ENCODE data around the gene KRTAP3-2. TPM values are rescaled to one million over a fixed set of nuclear protein-coding genes. Genes with fewer than 3 reads are reported as not detected.

The KRTAP3-2 gene
- total and polyA plus RNA-seq, 8 donors = not detected

- H3K9me3 ChIP-seq = no peaks in the 10 kb centered on the region
- ATAC-seq = no peak
- peaks cover 0 to 24% of the 10 kb centered on the region in 2 donors for H3K27me3 ChIP-seq
- H3K4me1 ChIP-seq = no peaks in the 10 kb centered on the region
- intact Hi-C loops (cut with DNase I) = no loop called here
- TF ChIP-seq, protein P1, sequence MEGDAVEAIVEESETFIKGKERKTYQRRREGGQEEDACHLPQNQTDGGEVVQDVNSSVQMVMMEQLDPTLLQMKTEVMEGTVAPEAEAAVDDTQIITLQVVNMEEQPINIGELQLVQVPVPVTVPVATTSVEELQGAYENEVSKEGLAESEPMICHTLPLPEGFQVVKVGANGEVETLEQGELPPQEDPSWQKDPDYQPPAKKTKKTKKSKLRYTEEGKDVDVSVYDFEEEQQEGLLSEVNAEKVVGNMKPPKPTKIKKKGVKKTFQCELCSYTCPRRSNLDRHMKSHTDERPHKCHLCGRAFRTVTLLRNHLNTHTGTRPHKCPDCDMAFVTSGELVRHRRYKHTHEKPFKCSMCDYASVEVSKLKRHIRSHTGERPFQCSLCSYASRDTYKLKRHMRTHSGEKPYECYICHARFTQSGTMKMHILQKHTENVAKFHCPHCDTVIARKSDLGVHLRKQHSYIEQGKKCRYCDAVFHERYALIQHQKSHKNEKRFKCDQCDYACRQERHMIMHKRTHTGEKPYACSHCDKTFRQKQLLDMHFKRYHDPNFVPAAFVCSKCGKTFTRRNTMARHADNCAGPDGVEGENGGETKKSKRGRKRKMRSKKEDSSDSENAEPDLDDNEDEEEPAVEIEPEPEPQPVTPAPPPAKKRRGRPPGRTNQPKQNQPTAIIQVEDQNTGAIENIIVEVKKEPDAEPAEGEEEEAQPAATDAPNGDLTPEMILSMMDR (IDR thresholded peaks at IDR 0.05) = no peak
- H3K27ac ChIP-seq = no peak overlapping the region
- H3K36me3 ChIP-seq = no peaks in the 10 kb centered on the region
- DNase-seq = no peak
- H3K4me3 ChIP-seq = no peak overlapping the region
These were observed 2.1 kb upstream of the KRTAP3-2 start for GRCh38 chr17:41001795-41002194.

DNA sequence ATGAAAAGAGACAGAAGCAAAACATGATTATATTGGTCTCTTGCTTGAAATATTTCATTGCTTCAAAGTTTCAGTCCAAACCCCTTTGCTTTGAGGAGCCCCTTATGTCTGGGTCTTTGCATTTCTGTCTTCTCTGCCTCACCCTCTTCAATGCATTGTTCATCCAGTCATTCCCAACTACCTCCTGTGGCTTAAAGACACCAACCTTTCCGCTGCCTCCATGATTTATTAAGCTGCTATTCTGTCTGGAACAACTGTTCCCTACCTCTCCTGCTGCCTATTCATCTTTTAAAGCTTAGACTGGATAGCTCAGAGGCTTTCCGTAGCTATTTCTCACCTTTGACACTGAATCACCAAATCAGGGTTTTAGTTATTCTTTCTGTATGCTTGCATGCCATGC lies 2.3 kb downstream of the KRTAP3-2 start:
- TF ChIP-seq, protein P1 (IDR thresholded peaks at IDR 0.05) = no peak
- H3K27ac ChIP-seq = no peak overlapping the region
- no peaks in the 10 kb centered on the region for H3K9me3 ChIP-seq
- H3K4me1 ChIP-seq = no peaks in the 10 kb centered on the region
- H3K4me3 ChIP-seq = no peak overlapping the region
- intact Hi-C loops (cut with DNase I) = no loop called here
- no peaks in the 10 kb centered on the region for H3K36me3 ChIP-seq
- peaks cover 0 to 59% of the 10 kb centered on the region in 2 donors for H3K27me3 ChIP-seq
- DNase-seq (no peak), ATAC-seq (no peak)

DNA sequence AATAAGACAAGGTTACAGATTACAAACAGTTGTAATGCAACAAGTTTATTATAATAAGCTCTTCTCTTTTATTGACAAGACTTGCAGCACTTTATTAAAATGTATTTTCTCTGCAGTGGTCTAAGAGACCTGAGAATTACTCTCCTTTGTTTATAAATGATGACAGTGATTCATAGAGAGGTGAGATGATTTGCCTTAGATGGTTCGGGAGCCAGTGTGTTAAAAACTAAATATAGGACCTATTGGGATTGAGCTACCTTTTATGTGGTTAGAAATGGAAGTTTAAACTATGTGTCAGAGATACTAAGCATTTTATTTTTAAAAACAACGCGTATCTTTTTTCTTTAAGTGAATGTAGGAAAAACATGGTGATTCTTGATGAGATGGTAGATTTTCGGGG lies 2.9 kb downstream of the KRTAP3-2 start:
- H3K36me3 ChIP-seq = no peaks in the 10 kb centered on the region
- ATAC-seq (no peak), DNase-seq (no peak)
- TF ChIP-seq, protein P1 (IDR thresholded peaks at IDR 0.05) = no peak
- no peaks in the 10 kb centered on the region for H3K9me3 ChIP-seq
- H3K27ac ChIP-seq = no peak overlapping the region
- intact Hi-C loops (cut with DNase I) = no loop called here
- H3K27me3 ChIP-seq = peaks cover 0 to 62% of the 10 kb centered on the region in 2 donors
- no peak overlapping the region for H3K4me3 ChIP-seq
- H3K4me1 ChIP-seq = no peaks in the 10 kb centered on the region

DNA sequence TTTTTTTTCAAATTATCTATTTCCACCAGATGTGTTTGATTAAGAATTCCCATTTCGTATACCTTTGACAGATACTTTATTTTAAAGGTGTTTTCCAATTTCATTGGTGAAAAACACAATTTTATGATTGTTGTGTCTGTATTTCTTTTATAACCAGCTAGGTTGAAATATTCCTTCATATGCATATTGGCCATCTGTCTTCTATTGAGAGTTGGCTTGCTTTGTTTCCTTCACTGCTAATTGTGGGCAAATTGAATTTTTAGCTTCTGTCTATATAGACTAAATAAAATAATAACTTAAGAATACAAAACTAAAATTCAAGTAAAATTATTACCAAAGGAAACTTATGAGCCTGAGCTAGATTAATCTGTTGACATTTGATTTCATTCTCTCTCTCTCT lies 4.6 kb downstream of the KRTAP3-2 start:
- Histone ChIP-seq H3K36me3 (no peaks in the 10 kb centered on the region), H3K4me1 (no peaks in the 10 kb centered on the region), H3K27me3 (peaks cover 0 to 66% of the 10 kb centered on the region in 2 donors), H3K4me3 (no peak overlapping the region), H3K9me3 (no peaks in the 10 kb centered on the region), H3K27ac (no peak overlapping the region)
- TF ChIP-seq, protein P1 (IDR thresholded peaks at IDR 0.05) = no peak
- ATAC-seq (no peak), DNase-seq (no peak)
- intact Hi-C loops (cut with DNase I) = no loop called here

DNA sequence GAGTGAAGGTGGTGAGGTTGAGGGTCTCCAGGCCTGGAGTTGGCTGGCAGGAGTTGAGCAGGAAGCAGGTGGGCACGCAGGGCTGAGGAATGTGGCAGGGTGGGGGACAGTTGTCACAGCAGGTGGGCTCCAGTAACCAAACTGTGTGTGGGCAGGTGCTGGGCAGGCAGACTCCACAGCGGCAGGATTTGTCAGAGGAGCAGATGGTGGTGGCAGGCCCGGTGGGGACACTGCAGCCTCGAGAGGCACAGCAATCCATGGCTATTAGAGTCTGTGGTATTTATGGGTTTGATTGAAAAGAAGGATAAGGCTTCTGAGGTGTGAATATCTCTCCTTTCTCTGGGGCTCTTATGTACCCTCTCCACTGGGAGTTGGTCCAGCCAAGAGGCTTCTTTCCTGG lies 5.9 kb downstream of the KRTAP3-2 start, which contains the start of gene KRTAP3-3:
Gene KRTAP3-3 (minus strand): TSS at position 326 of the 400 bp plus-strand sequence. CDS start 67 bp downstream, at position 259.
- TF ChIP-seq, protein P1 (IDR thresholded peaks at IDR 0.05) = no peak
- H3K27me3 ChIP-seq = peaks cover 0 to 59% of the 10 kb centered on the region in 2 donors
- DNase-seq = no peak
- no peak within 1 kb of the TSS for H3K4me3 ChIP-seq
- ATAC-seq = no peak
- H3K9me3 ChIP-seq = no peaks in the 10 kb centered on the region
- no peak within 1 kb of the TSS for H3K27ac ChIP-seq
- intact Hi-C loops (cut with DNase I) = no loop called here
- H3K36me3 ChIP-seq = no peaks in the 10 kb centered on the region
- H3K4me1 ChIP-seq = no peaks in the 10 kb centered on the region

Measured in left lung (tissue), 10 donors.